H1 (cell line): Measurements from ENCODE around the gene ARHGAP35.

Experiments used
- ASH2L ChIP-seq: fragments of 200-600, 300-600 bp; sonication (generic); IDR thresholded peaks from one replicate; pipeline ENCODE4 v1.7.1; 2017; ENCODE audit warnings: low read length
- POLR2AphosphoS5 ChIP-seq: IDR thresholded peaks from 2 replicates; pipeline ENCODE4 v1.6.1; 2011; ENCODE audit warnings: low read depth, low read length
- SP1 ChIP-seq: IDR thresholded peaks from 2 replicates; pipeline ENCODE4 v1.6.1; 2011; ENCODE audit warnings: low read depth, low read length
- TF ChIP-seq, protein P1 (sequence below): IDR thresholded peaks from 2 replicates; pipeline ENCODE4 v1.6.1; 2012; ENCODE audit warnings: low read length, inconsistent platforms

DNA sequence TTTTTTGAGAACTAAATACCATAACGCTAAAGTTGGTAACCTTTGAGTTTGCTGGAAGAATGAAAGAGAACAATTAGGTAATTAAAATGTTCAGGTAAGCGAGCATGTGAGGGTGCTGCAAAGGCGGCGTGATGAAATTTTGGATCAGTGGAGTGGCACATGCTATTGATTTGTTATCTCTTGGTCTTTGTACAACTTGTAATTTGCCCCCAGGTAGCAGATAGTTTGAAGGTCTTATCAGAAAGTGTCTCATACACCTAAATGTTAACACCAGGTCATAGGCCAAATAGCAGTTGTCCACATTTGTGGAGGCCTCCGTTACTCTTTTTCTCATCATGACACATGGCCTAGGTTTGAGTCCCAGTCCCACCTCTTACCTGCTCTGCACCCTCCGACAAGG, 14.9 kb downstream of the ARHGAP35 start:
- TF ChIP-seq POLR2AphosphoS5 (no peak), SP1 (no peak), ASH2L (no peak)
- TF ChIP-seq, protein P1, sequence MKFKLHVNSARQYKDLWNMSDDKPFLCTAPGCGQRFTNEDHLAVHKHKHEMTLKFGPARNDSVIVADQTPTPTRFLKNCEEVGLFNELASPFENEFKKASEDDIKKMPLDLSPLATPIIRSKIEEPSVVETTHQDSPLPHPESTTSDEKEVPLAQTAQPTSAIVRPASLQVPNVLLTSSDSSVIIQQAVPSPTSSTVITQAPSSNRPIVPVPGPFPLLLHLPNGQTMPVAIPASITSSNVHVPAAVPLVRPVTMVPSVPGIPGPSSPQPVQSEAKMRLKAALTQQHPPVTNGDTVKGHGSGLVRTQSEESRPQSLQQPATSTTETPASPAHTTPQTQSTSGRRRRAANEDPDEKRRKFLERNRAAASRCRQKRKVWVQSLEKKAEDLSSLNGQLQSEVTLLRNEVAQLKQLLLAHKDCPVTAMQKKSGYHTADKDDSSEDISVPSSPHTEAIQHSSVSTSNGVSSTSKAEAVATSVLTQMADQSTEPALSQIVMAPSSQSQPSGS = no peak
